Stimulated activated CD8-positive, alpha-beta memory T cell treated with anti-CD3 and anti-CD28 coated beads, Interleukin-4, amount 100 ng/mL, for 24 hours (primary cell): Measurements from ENCODE around the gene GNMT.

Experiments
- DNase-seq: peaks from one replicate; pipeline ENCODE4 v3.0.0-alpha.2; 2020; ENCODE audit warnings: low read depth

Gene GNMT

GRCh38 chr6:43013097-43013842 is 52.7 kb downstream of the GNMT start:
- peak; percentile 2 for DNase-seq
